Stimulated activated memory B cell treated with anti-CD40 and anti-IgM and Interleukin-4, amounts not matched to agents 10 μg/mL and 1 μg/mL and 100 μg/mL, for 72 hours (primary cell): Measurements from ENCODE around the gene IGFL1.
"Not testable (repeated sequence)": the region's sequence is repeated elsewhere in the genome, so short reads cannot be mapped to it uniquely, and the experiment has no call there.

Experiments used
- ATAC-seq: fragments of 150-1000 bp; cut with Tn5 transposase; 2 replicates; pipeline ENCODE4 v1.10.0; 2021
- H3K27ac Mint-ChIP-seq: one replicate; pipeline ENCODE4 v1.8.0; 2022; ENCODE audit warnings: mild to moderate bottlenecking, mixed read lengths
- H3K27me3 Mint-ChIP-seq: one replicate; pipeline ENCODE4 v1.8.0; 2022; ENCODE audit warnings: mixed read lengths
- H3K36me3 Mint-ChIP-seq: one replicate; pipeline ENCODE4 v1.8.0; 2022; ENCODE audit warnings: mixed read lengths
- H3K4me1 Mint-ChIP-seq: one replicate; pipeline ENCODE4 v1.8.0; 2022; ENCODE audit warnings: mixed read lengths
- H3K4me3 Mint-ChIP-seq: one replicate; pipeline ENCODE4 v1.8.0; 2022; ENCODE audit warnings: mild to moderate bottlenecking, moderate library complexity, mixed read lengths
- H3K9me3 Mint-ChIP-seq: one replicate; pipeline ENCODE4 v1.8.0; 2022; ENCODE audit warnings: mixed read lengths

The IGFL1 gene

DNA sequence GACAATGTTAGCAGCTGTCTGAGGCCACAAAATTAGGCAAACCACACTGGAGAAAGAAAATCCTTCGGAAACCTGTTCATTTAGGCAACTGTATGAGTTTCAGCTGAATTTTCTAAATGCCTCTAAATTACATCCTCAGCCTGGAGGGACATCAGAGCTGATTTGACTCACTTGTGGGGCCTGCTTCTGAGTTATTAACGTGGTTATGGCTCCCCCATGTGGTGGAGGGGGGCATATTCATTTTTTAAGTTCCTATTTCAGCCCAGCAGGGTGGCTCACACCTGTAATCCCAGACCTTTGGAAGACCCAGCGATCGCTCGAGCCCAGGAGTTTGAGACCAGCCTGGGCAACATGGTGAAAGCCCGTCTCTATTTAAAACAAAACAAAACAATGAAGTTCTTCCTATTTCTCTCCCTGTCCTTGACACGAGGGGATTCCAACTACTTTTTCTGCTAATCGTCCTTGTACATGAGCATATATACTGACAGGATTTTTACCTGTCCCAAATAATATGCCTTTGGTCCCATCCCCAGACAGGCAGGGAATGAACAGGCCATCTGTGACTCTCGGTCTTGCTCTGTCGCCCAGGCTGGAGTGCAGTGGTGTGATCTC, 35.8 kb downstream of the IGFL1 start:
- Mint-ChIP-seq H3K27me3 (peaks cover 59% of the 10 kb centered on the region), H3K27ac (no peak overlapping the region), H3K4me1 (peaks cover 12% of the 10 kb centered on the region)

GRCh38 chr19:46269101-46269500, 39.6 kb downstream of the IGFL1 start:
- ATAC-seq, result no peak
- H3K27ac Mint-ChIP-seq, result no peak overlapping the region
- H3K36me3 Mint-ChIP-seq, result no peaks in the 10 kb centered on the region
- peaks cover 41% of the 10 kb centered on the region for H3K27me3 Mint-ChIP-seq
- peaks cover 4% of the 10 kb centered on the region for H3K4me1 Mint-ChIP-seq
- H3K4me3 Mint-ChIP-seq, result no peak overlapping the region
- no peaks in the 10 kb centered on the region for H3K9me3 Mint-ChIP-seq

More for the DNA sequence above, 35.8 kb downstream of the IGFL1 start:
- Mint-ChIP-seq H3K9me3 (no peaks in the 10 kb centered on the region), H3K4me3 (no peak overlapping the region), H3K36me3 (no peaks in the 10 kb centered on the region)
- peak; percentile 65 for ATAC-seq

DNA sequence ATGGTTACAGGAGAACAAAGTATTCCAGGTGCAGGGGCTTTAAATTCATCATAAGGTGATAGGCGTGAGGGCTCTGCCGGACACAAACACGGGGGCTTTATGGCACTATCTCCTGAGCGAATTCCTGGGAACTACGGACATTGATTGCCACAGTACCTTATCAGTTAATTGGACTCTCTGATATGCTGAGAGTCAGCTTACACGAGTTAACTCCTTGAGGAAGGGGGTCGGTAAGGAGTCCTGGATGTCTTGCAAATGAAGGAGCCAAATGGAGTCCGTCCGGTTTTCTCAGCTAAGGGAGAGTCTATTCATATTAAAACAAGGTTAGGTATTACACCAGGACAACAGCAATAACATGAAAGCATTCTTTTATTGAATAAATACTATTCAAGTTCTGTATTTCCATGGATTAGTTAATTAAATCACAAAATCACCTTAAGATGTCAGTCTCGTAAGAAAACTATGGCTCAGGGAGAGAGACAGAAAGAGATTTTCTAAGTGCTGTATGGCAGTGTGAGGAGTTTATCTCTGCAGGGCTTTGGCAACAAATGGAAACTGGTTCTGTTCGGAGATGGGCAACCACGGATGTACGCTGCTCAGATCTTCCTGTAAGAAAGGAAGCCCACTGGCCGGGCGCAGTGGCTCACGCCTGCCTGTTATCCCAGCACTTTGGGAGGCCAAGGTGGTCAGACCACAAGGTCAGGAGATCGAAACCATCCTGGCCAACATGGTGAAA, 41.1 kb downstream of the IGFL1 start:
- H3K36me3 Mint-ChIP-seq, result no peaks in the 10 kb centered on the region
- H3K27me3 Mint-ChIP-seq, result peaks cover 37% of the 10 kb centered on the region
- no peaks in the 10 kb centered on the region for H3K4me1 Mint-ChIP-seq
- H3K9me3 Mint-ChIP-seq, result no peaks in the 10 kb centered on the region
- no peak overlapping the region for H3K4me3 Mint-ChIP-seq
- ATAC-seq, result no peak
- H3K27ac Mint-ChIP-seq, result no peak overlapping the region

DNA sequence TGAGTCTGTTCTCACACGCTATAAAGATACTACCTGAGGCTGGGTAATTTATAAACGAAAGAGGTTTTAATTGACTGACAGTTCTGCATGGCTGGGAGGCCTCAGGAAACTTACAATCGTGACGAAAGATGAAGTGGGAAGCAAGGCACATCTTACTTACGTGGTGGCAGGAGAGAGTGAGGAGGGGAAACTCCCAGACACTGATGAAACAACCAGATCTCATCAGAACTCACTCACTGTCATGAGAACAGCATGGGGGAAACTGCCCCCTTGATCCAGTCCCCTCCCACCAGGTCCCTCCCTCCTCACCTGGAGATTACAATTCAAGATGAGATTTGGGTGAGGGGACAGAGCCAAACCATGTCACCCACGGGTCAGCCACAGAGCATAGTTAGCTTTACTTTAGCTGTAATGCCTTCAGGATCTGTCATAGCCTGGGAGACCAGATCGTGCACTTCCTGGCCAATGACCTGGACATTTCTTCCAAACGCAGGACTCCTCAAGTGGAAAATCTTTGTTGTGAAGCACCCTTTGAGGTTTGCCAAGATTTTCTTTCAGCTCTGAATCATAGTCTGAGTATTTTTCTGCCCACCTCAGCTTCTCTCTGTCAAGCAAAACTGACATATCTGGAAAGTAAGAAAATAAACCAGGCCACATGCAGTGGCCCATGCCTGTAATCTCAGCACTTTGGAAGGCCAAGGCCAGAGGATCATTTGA, 42.1 kb downstream of the IGFL1 start:
- H3K4me1 Mint-ChIP-seq, result no peaks in the 10 kb centered on the region
- H3K9me3 Mint-ChIP-seq, result no peaks in the 10 kb centered on the region
- H3K27ac Mint-ChIP-seq, result no peak overlapping the region

GRCh38 chr19:46273931-46274330, 44.4 kb downstream of the IGFL1 start:
- H3K27ac Mint-ChIP-seq, H3K9me3 Mint-ChIP-seq, H3K4me1 Mint-ChIP-seq, H3K27me3 Mint-ChIP-seq, H3K4me3 Mint-ChIP-seq, H3K36me3 Mint-ChIP-seq, ATAC-seq: not testable (repeated sequence)

More for the DNA sequence above, 42.1 kb downstream of the IGFL1 start:
- Mint-ChIP-seq H3K4me3 (no peak overlapping the region), H3K27me3 (peaks cover 27% of the 10 kb centered on the region), H3K36me3 (no peaks in the 10 kb centered on the region)
- ATAC-seq, result peak; percentile 47

- no peaks in the 10 kb centered on the region for H3K27me3 Mint-ChIP-seq
- no peak for ATAC-seq
- H3K4me1 Mint-ChIP-seq, result no peaks in the 10 kb centered on the region
Observed at GRCh38 chr19:46279177-46279576, 49.6 kb downstream of the IGFL1 start.

More at GRCh38 chr19:46279177-46279576, 49.6 kb downstream of the IGFL1 start:
- Mint-ChIP-seq H3K4me3 (no peak overlapping the region), H3K9me3 (no peaks in the 10 kb centered on the region), H3K27ac (no peak overlapping the region), H3K36me3 (no peaks in the 10 kb centered on the region)
